Endothelial cell of umbilical vein (primary cell): ENCODE measurements around the gene THEM4. TPM values are rescaled to one million over a fixed set of nuclear protein-coding genes. Genes with fewer than 3 reads are reported as not detected.

Source experiments
- BruUV-seq: library from RNA; stranded (reverse); fragments of 400-500 nt; replicated peaks from 2 replicates; lab custom pipeline; 2021; lab: Mats Ljungman, UMichigan
- CTCF ChIA-PET: fragments of 300-600, 350-600 bp; sonication (Branson Sonifier 250); formaldehyde crosslinking; loops from one replicate; lab custom pipeline; 2021; ENCODE audit warnings: antibody characterized with exemption, inconsistent platforms; lab: Charles Lee
- POLR2A ChIA-PET: fragments of 300-600, 350-600 bp; sonication (Branson Sonifier 250); formaldehyde crosslinking; loops from one replicate; lab custom pipeline; 2021; ENCODE audit warnings: antibody characterized with exemption, inconsistent platforms; lab: Charles Lee
- DNase-seq: peaks from one replicate; pipeline ENCODE4 v3.0.0-alpha.2; 2011; ENCODE audit warnings: low read depth, low spot score
- FAIRE-seq: peaks from 2 replicates; lab custom pipeline; 2011; peaks lifted over from hg19 to GRCh38; lab: Jason Lieb, UNC
- H2AFZ ChIP-seq: 2 replicates; pipeline ENCODE4 v1.6.0; 2012; ENCODE audit warnings: low read depth, low read length, control low read depth, inconsistent platforms
- H3K27ac ChIP-seq: 2 replicates; pipeline ENCODE4 v1.5.1; 2011; ENCODE audit warnings: low read depth, mild to moderate bottlenecking, control low read depth, low read length, moderate library complexity; ENCODE audit not compliant: insufficient read depth
- H3K27me3 ChIP-seq, 2 experiments: 2 replicates each; pipeline versions ENCODE4 v1.6.0 to v1.6.1; 2011; ENCODE audit warnings: low read length in 2 of 2, mixed read lengths in 1 of 2; ENCODE audit not compliant: control insufficient read depth in 2 of 2, insufficient read depth in 2 of 2
- H3K36me3 ChIP-seq, 2 experiments: 2 replicates in 1 of 2; 3 replicates in 1 of 2; pipeline ENCODE4 v1.5.1; 2011; ENCODE audit warnings: low read length in 2 of 2, mild to moderate bottlenecking in 1 of 2, moderate library complexity in 1 of 2; ENCODE audit not compliant: control insufficient read depth in 2 of 2, insufficient read depth in 2 of 2; ENCODE audit errors: extremely low read depth in 1 of 2
- H3K4me1 ChIP-seq: 3 replicates; pipeline ENCODE4 v1.5.1; 2011; ENCODE audit warnings: mild to moderate bottlenecking, low read length; ENCODE audit not compliant: control insufficient read depth, insufficient read depth; ENCODE audit errors: extremely low read depth
- H3K4me2 ChIP-seq: 2 replicates; pipeline ENCODE4 v1.6.1; 2011; ENCODE audit warnings: low read length, control low read depth, mixed read lengths; ENCODE audit not compliant: insufficient read depth
- H3K4me3 ChIP-seq, 3 experiments: fragments of 200-600 bp in 1 of 3; sonication (generic), shearing (Covaris generic) in 1 of 3; replicated peaks in 1 of 3; 2 replicates each; pipeline ENCODE4 v1.5.1; 2011 to 2016; ENCODE audit warnings: control low read depth in 3 of 3, low read length in 3 of 3, mild to moderate bottlenecking in 2 of 3, inconsistent platforms in 1 of 3, low read depth in 1 of 3, moderate library complexity in 1 of 3; ENCODE audit not compliant: insufficient read depth in 1 of 3
- H3K79me2 ChIP-seq: 2 replicates; pipeline ENCODE4 v1.6.0; 2012; ENCODE audit warnings: low read length, inconsistent platforms; ENCODE audit not compliant: control insufficient read depth, insufficient read depth
- H3K9ac ChIP-seq: replicated peaks from 2 replicates; pipeline ENCODE3; 2011; ENCODE audit warnings: low read length, control low read depth; ENCODE audit not compliant: insufficient read depth; ENCODE audit errors: extremely low read depth
- H3K9me1 ChIP-seq: replicated peaks from 3 replicates; pipeline ENCODE4 v1.6.0; 2011; ENCODE audit warnings: mild to moderate bottlenecking, low read length; ENCODE audit not compliant: control insufficient read depth, insufficient read depth; ENCODE audit errors: extremely low read depth
- H3K9me3 ChIP-seq: replicated peaks from 2 replicates; pipeline ENCODE4 v1.5.1; 2012; ENCODE audit warnings: low read length, inconsistent platforms; ENCODE audit not compliant: control insufficient read depth, insufficient read depth
- H4K20me1 ChIP-seq: replicated peaks from 2 replicates; pipeline ENCODE3; 2011; ENCODE audit warnings: mild to moderate bottlenecking, low read length; ENCODE audit not compliant: control insufficient read depth, insufficient read depth; ENCODE audit errors: extremely low read depth
- CTCF ChIP-seq, 2 donors: IDR thresholded peaks; 1 replicate in 1 of 2; 2 replicates in 1 of 2; pipeline ENCODE4 v1.5.1; 2011; ENCODE audit warnings: low read length in 2 of 2, mild to moderate bottlenecking in 2 of 2, moderate library complexity in 2 of 2, control low read depth in 1 of 2, inconsistent platforms in 1 of 2, low read depth in 1 of 2; ENCODE audit not compliant: insufficient read depth in 1 of 2; ENCODE audit errors: extremely low read depth in 1 of 2
- EZH2 ChIP-seq: IDR thresholded peaks from 2 replicates; pipeline ENCODE4 v1.6.1; 2012; ENCODE audit warnings: borderline replicate concordance, low read depth, mild to moderate bottlenecking, moderate library complexity, low read length, inconsistent platforms; ENCODE audit not compliant: severe bottlenecking
- FOS ChIP-seq: IDR thresholded peaks from 2 replicates; pipeline ENCODE4 v1.6.1; 2011; ENCODE audit warnings: mild to moderate bottlenecking, low read length, moderate library complexity, borderline replicate concordance; ENCODE audit not compliant: insufficient read depth
- GATA2 ChIP-seq: IDR thresholded peaks from 2 replicates; pipeline ENCODE4 v1.7.0; 2011; ENCODE audit warnings: low read depth, mild to moderate bottlenecking, moderate library complexity, mixed read lengths, low read length; ENCODE audit not compliant: insufficient read length, insufficient read depth
- JUN ChIP-seq: IDR thresholded peaks from 2 replicates; pipeline ENCODE4 v1.6.1; 2011; ENCODE audit warnings: borderline replicate concordance, low read depth; ENCODE audit not compliant: insufficient read length, insufficient read depth
- MAX ChIP-seq: IDR thresholded peaks from 2 replicates; pipeline ENCODE4 v1.6.1; 2011; ENCODE audit not compliant: insufficient read depth, insufficient read length
- MYC ChIP-seq: IDR thresholded peaks from one replicate; pipeline ENCODE4 v1.6.1; 2011; ENCODE audit warnings: mild to moderate bottlenecking, low read depth, low read length
- POLR2A ChIP-seq: IDR thresholded peaks from 2 replicates; pipeline ENCODE4 v1.6.1; 2012; ENCODE audit warnings: low read depth, mild to moderate bottlenecking, control low read depth, low read length
- dilution Hi-C: fragments of 300-500 bp; cut with MboI; formaldehyde crosslinking; loops from one replicate; pipeline ENCODE4 v1.15.0; 2019; ENCODE audit warnings: low sequenced_read_pairs; ENCODE audit not compliant: extremely low pct_ligation_motif_present
- intact Hi-C: fragments of 100-400 bp; cut with micrococcal nuclease; formaldehyde crosslinking; loops from one replicate; pipeline ENCODE4 v1.10.0; 2022
- polyA plus RNA-seq, 4 experiments: library from polyadenylated mRNA; depleted of rRNA in 3 of 4; stranded (reverse) in 3 of 4; unstranded in 1 of 4; fragments of >200 nt; gene quantifications; 2 replicates each; pipeline versions ENCODE4 v1.2.1 to v1.2.3, GENCODE V29; 2011 to 2012; ENCODE audit warnings: missing spikeins in 1 of 4
- total RNA-seq: library from RNA; stranded (reverse); gene quantifications from 2 replicates; pipeline ENCODE4 v1.2.3, GENCODE V29; 2021

Gene THEM4
- total and polyA plus RNA-seq, 2 donors (not counting 3 experiments of a cell fraction or from before 2014, with no cell fraction given) = 22.3 to 24.9 TPM

GRCh38 chr1:151944126-151944856, 35.0 kb upstream of the THEM4 start:
- no peak overlapping the region for H3K27ac ChIP-seq
- no peak overlapping the region for H3K9ac ChIP-seq
- ChIA-PET POLR2A (no interaction called here), CTCF (interaction anchor here (1.3 kb wide), 1 partner anchor 52 kb away, joined by 4 read pairs; no protein-coding TSS in a partner anchor)
- no peaks in the 10 kb centered on the region for H3K36me3 ChIP-seq
- TF ChIP-seq POLR2A (no peak), CTCF (IDR thresholded peaks at IDR 0.05; ENCODE audit: extremely low read depth in 1 of 2, insufficient read depth in 1 of 2, low read depth in 1 of 2, low read length in 2 of 2) (no peak), MYC (no peak), EZH2 (no peak), JUN (no peak), FOS (no peak), MAX (no peak), GATA2 (no peak)
- H4K20me1 ChIP-seq = no peaks in the 10 kb centered on the region
- no peak overlapping the region for H2AFZ ChIP-seq
- no peak overlapping the region for H3K4me3 ChIP-seq
- no peak overlapping the region for H3K4me2 ChIP-seq
- peaks cover 19% of the 10 kb centered on the region for H3K4me1 ChIP-seq
- no peaks in the 10 kb centered on the region for H3K27me3 ChIP-seq
- no peak for DNase-seq
- FAIRE-seq = no peak
- H3K9me1 ChIP-seq = no peaks in the 10 kb centered on the region
- intact Hi-C loops = no loop called here
- no TSS peak for BruUV-seq
- no peaks in the 10 kb centered on the region for H3K9me3 ChIP-seq
- H3K79me2 ChIP-seq = no peaks in the 10 kb centered on the region
- dilution Hi-C loops = no loop called here
